Activated CD4-positive, alpha-beta T cell treated with anti-CD3 and anti-CD28 coated beads for 48 hours (primary cell): ENCODE measurements around the gene SEL1L3.

Experiments
- DNase-seq: peaks from one replicate; pipeline ENCODE4 v3.0.0-alpha.2; 2020

Gene SEL1L3

DNA sequence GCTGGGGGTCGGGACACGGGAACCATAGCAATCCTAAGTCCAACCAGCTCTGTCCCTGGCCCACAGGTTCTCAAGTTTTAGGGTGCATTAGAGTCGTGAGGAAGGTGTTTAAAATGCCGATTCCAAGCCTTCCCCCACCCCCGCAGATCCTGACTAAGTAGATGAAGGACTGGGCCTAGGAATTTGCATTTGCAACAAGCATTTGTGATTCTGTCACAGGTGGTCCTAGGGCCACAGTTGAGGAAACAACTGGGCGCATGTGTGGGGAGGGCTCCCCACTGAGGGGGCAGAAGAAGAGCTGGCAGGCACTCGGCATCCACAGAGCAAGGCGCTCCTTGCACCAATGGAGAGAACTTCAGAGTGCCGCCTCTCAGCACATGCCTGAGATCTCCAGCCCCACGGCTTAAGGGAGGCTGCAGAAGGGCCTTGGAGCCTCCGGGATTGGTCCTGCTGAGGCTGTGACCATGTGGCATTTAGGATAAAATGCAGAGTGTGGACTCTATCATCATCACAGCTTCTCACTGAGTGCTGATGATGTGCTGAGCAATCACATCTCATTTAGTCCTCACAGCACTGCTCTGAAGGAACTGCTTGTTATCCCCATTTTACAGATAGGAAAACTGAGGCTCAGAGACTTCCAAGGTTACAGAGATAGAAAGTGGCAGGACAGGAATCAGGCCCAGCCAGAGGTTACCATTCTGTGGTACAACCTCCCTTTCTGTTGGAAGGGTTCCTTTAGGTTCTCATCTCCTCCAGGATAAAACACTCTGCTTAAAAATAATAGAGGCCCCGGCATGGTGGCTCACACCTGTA, 16.7 kb downstream of the SEL1L3 start:
- no peak for DNase-seq

DNA sequence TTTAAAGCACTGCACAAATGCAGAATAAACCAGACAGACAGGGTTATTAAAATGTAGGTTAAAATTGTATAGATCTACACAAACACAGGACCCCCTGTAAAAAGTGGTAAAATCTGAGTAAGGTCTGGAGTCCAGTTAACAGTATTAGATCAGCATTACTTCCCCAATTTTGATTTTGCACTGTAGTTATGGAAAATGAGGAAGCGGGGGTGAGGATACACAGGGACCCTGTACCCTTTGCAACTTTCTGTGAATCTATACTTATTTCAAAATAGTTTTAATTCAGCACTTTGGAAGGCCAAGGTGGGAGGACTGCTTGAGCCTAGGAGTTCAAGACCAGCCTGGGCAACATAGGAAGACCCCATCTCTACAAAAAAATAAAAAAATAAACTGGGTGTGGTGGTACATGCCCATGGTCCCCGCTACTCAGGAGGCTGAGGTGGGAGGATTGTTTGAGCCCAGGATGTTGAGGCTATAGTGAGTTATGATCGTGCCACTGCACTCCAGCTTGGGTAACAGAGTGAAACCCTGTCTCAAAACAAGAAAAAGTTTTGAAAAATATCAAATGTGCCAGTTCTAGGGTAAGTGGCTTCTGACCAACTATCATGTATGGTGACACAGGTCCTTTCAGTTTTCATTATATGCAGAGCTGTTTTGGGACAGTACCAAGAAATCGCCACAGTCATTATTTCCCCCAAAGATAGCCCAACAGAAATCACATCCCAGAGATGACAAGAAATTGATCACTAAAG, 17.7 kb downstream of the SEL1L3 start:
- no peak for DNase-seq

DNA sequence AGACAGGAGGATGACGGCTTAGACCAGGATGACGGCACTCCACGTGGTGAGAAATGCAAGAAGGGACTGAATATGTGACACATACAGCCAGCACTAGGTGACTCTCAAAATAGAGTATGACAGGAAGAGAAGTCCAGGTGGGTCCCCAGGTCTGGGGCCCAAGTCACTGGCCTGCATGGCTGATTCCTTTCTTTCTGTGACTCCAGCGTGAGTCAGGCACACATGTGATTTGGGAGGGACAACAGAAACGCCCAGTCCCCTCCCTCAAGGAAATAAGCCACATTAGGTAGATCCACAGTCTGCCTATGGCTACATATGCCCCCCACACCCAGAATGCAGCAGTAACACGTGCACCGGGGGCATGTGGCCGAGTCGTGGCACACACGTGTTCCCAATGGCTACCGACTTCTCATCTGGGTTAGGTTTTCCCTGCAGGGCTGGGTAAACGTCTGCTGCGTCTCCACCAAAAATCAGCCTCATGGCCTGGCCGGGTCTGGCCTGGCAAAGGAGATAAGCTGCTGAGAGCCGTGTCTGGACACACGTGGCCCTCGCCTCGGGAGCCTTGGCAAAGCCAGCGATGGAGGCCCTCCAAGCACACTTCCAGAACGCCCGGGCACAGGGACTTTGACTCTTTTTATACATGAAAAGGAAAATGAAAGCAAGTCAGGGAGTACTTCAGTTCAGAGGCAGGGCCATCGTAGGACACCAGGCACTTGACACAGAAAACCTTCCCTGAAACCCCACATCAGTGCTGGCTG, 19.3 kb downstream of the SEL1L3 start:
- no peak for DNase-seq

DNA sequence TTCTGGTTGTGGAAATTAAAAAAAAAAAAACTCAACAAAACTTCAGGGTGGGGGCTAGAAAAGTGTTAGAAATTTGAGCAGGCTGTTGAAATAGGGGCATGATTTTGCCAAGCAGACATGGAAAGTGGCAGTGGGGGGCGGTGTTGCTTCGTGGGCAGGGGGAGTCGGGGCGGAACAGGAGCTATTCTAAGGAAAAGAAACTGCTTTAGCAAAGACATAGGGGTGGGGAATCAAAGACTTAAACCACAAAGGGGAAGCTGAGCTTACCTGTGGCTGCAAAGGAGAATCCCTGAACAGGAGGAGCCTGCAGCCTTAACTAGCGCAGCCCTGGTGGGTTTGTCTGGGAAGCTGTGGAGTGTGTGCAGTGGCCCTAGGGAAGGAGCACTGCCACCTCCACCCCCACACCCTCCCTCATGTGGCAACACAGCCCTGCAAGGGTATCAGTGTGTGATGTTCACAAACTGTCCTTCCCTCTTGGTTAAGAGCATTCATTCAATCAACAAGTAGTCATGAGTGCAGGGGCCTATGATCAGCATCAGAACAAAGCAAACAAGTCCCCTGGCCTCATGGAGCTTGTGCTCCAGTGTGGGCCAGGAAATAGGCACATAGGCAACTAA, 20.5 kb downstream of the SEL1L3 start:
- peak; percentile 48 for DNase-seq

DNA sequence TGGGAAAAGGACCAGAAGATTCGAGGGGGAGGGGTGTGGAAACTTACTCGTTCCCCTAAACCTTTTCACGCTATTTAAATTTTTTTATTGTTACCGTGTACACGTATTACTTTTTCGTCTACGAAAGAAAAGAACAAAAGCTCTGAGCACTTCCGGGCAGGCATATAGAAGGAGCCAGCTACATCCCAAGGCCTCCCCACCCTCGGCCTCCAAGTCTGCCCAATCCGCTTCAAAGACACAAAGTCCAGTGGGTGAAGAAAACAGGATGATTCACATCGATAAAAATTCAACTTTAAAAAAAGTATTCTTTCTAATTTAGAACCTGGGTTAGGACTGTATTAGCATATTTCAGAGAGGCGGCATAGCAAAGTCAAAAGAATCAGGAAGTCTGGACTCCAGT, 23.1 kb downstream of the SEL1L3 start:
- no peak for DNase-seq

DNA sequence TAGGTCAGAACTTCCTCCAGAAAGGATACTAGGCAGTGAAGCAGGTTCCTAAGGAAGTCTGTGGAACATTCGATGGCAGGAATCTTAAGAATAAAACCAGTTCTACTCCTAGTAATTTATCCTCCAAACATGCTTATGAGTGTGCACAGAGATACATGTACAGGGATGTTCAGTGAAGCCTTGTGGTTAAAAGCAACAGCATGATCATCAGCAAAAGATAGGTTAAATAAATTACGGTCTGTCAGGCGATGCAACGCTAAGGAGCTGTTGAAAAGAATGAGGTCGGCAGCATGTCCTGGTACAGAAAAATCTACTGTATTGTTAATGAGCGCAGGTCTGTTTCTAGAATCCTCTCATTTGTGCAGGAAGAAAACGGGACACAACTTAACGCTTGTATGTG, 23.6 kb downstream of the SEL1L3 start:
- DNase-seq = no peak

DNA sequence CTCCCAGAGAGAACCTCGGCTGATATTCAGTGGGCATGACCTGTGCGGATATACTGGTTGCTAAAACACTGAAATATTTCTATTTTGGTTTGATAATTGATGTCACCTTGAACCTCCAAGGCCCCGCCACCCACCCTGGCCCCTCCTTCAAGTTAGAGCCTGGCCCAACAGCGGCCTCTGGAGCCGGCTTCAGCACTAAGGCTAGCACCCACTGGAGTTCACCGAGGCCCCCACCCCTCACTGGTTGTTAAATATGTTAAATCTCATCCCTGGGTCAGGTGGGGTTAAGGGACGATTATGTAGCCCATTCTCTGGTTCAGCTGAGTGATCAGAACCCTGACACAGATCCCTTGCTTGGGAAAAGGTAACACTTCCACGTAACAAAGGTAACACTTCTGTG, 24.3 kb downstream of the SEL1L3 start:
- no peak for DNase-seq

DNA sequence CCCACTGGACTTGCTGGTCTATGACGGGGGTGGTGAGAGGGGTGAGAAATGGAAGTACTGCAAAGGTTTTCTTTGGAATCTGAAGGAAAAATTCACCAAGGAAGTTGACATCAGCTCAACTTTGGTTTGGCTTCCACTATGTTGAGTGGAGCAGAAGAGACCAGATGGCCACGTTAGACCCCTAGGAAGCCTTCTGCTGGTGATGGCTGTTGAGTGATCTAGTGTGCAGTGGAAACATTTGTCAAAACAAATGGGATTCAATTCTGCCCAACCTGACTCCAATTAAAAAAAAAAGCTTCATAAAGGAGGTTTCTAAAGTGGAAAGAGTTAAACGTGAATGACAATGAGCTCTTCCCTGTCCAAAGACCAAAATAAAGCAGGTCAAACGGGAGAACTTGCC, 25.7 kb downstream of the SEL1L3 start:
- no peak for DNase-seq

DNA sequence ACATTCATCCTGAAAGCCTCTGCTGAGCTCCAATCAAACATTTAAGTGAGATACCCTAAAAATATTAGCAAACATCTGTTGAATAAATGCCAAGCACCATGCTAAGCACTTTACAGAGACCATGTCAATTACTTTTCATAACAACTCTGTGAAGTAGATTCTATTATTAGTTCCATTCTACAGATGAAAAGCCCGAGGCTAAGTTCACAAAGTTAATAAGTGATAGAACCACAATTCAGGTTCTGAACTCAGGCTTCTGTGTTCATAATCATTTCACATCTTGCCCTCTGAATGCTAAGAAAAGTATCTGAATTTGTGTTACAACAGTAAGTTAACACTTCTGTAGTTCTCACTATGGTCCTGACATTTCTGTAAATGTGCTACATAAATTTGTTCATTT, 27.4 kb downstream of the SEL1L3 start:
- no peak for DNase-seq

DNA sequence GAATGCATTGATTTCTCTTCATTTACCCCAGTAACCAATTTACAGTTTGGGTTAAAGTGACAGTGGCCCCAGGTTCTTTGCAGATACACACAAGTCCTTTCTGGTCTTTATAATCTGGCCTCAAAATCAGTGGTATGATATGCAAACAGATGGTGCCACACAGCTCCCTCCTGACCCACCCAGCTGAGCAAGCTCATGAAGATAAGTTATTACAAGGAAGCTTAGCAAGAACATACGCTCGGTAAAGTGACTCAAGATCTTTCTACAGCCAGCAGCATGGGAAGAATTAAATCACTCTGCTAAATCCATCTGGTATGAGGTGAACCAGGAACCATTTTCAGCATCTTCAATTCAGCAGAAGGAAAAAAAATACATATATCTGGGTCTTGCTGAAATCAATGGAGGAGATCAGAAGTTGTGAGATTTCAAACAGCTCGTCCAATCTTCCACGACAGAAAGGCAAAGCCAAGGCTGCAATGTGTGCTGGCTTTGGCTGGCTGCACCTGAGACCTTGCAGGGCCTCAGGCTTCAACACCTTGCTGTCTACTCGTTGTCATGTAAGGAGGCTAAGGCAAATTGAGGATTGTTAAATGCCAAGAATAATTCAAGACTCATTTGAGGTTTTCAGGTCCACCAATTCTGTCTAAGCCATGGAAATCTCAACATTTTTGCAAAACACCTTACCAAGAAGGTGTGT, 28.2 kb downstream of the SEL1L3 start:
- DNase-seq = no peak

DNA sequence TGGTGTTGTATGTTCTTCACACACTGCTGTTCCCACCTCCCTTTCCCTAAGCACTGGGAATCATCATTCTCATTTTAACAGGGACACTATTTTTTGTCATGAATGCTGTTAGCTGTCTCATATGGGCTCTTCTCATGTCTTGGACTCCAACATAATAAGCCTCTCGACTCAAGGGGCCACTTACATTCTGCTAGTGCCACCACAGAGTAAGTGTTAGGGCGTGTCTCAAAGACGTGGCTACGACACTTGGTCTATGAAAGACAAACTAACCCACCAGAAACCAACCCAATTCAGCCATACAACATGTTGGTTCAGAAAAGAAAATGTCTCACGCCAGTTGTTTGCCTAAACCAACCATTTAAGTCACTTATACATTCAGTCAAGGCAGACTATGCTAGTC, 32.2 kb downstream of the SEL1L3 start:
- no peak for DNase-seq

DNA sequence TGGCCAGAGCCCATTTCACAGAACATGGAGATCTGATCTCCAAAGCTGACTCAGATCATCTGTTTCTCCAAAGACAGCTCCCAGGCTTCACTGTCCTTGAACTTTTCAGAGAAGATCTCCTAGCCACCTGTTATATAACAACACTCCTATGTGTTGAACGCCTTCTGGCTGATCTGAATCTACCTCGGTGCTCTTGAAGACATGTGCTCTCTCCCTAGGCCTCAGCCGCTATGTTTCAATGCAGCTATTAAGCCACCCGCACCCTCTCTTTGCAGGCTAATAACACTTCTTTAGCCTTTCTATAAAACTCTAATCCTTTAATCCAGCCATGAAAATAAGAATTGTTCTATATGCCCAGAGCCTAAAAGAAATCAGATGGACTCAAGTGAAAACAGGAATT, 34.9 kb downstream of the SEL1L3 start:
- DNase-seq = no peak

DNA sequence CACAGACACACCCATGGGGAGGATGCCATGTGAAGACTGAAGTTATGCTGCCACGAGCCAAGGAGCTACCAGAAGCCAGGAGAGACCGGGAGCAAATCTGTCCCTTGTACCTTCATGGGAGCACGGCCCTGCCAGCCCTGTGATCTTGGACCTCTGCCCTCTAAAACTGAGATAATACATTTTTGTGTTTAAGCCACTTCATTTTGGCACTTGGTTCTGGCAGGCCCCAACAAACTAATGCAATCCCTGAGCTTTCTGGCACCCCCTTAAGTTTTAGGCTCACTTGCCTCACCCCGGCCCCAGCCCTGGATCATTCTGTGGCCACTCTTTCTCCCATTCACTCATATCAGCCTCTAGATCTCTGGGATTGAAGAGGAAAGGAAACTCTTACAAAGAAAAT, 35.4 kb downstream of the SEL1L3 start:
- DNase-seq = no peak

DNA sequence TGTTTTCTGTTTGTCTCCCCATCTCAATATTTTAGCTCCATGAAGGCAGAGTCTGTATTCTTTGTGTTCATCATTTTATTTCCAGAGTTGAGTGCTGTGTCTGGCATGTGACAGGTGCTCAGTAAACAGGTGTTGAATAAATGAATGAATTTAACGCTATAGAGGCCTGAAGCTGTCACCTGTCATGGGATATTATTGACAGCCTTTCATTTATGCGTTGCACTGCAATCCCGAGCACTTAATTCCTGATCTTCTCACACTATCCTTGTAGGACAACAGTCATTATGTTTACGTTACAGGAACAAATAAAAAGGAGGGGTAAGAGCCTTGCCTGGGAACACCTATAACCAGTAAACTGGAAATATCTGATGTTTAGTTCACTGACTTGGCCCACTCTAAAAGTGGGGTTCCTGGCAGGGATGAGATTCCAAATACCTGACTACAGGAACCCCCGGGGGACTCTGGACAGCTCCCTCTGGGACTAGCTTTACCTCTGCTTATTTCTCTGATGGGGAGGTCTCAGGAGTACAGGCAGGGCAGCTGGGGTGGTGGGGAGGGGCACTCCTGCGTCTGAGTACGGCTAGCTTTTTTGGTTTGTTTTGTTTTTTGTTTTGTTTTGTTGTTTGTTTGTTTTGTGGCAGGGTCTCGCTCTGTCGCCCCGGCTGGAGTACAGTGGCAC, 36.6 kb downstream of the SEL1L3 start:
- DNase-seq = no peak

DNA sequence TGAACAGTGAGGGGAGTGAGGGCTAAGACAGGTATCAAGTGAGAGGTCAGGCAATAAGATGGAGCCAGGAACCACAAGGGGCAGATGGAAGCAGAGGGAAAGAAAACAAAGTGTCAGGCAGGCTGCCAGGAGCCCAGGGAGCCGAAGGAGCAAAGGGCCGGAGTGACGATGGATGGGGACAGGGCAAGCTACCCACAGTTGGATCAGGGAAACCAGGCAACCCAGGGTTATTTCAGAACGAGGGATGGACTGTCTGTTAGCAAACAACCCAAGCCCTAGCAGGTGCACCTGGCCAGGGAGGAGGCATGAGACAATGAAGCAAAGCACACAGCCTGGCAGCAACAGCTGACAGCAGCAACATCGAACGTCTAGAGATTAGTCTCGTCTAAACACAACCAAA, 39.2 kb downstream of the SEL1L3 start:
- DNase-seq = no peak

DNA sequence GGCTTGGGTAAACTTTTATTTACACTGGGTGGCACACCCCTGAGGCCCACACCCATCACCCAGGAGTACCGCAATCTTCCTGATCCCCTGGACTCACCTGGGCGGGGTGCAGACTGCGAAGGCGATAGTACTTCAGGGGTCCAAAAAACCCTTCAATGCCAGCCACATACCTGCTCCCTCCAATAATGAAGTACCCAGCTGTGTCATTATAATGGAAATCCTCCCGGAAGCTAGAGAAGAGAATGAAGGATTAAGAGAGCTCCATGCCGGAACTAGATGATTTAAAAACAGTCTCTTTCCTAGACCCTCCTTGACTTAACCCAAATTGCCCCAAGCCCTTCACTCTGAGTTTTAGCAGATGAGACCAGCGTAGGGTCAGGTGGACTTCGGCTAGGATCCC, 40.9 kb downstream of the SEL1L3 start:
- no peak for DNase-seq

DNA sequence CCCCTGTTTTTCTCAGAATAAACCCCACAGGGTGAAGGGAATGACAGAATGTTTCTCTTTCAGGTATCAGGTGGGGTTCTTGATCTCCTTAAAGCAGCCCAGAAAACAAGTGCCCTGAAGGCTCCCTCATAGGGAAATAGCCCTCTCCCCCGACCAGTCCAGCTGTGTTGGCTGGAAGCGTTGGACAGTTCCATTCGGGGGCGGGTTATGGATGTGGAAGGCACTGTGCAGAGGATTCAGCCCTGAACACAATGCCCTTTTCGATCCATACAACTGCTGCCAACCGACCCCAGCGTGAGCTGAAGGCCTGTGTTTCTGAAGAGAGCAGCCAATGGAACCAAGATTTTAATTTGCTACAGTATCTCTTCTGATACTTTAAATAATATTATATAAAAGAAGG, 41.5 kb downstream of the SEL1L3 start:
- DNase-seq = no peak

DNA sequence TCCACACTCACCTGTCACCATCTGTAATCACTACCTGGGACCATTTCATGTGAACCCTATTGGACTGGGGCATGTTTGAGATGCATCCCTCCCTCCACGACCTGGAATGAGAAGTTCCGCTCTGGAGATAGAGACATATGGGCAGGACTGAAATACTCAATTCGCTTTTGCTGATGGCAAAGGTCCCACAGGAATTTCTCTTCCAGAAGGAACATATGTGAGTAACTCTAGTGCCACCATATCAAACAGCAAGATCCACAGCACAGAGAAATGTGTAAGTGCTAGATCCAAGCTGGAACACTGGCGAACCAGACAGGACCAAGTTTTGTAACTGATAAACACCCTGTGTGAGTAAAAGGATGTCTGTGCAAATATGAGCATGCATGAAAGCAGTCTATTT, 43.9 kb downstream of the SEL1L3 start:
- no peak for DNase-seq

DNA sequence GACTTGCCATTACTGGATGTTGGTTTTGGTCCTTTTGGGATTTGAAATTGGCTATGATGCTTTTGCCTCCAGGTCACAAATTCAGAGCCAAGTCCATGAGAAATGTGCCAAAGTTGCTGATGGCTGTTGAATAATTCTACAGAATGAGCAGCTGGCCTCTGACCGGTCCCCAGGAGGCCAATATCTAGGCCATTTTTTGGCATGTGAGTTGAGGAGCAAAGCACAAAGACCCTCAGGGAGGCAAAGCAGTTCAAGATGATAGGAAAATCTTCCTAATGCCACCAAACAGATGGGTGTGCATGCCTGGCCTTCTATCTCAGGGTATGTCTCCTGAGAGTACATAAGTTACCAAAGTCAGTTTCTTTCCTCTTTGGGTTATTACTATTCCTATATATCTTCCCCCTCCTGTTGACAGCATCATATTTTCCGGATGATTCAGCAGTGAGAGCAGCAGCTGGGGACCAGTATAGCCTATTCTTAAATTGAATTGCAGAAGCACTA, 44.4 kb downstream of the SEL1L3 start:
- DNase-seq = no peak

DNA sequence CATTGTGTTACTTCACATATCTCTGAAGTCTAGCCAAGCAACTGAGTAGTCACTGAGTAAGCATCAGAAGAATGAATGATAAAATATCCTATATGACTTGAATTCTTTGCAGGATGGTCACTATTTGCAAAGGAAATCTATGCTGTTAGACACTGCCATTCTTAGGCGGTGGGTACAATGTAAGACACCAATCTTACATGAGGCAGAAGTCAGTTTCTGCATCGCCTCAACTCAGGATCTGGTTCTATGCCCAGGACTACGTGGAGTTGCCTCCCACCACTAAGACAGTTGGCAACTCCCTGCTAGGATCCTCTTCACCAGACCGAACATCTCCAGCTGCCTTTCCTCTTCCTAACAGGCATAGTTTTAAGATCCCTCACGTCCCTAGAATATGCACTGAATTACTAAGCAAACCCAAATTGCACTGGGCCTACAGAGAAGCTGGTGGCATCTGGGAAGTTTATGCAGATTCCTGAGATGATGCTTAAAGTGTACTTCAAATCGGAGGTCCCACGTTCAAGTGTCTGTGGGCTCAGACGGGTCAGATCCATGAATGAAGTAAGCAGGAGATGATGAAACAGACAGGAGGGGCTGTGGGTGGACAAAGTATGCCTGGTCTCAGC, 45.6 kb downstream of the SEL1L3 start:
- no peak for DNase-seq

DNA sequence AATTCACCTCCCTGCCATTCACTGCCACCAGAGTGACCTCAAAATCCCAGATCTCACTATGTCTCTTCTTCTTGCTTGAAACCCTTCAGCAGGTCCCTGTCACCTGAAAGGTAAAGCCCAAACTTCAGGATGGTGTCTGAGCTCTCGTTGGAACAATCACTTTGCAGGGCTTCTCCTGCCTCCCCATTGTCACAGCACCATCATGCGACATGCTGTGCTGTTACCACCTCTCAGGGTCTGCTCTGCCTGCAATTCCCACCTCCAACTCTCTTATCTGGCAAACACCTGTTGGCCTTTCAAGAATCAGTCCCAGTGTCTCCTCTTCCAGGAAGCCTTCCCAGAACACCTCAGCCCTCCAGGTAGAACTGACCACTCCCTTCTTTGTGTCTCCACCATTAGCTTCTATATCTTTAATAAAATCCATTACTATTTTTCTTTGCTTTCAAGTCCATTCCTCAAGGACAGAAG, 46.2 kb downstream of the SEL1L3 start:
- DNase-seq = no peak
